Kidney (tissue), 14 donors: ENCODE measurements around the gene MAGEB17. TPM values are rescaled to one million over a fixed set of nuclear protein-coding genes. Genes with fewer than 3 reads are reported as not detected.

Source experiments
- DNase-seq, 5 donors: peaks; one replicate each; pipeline ENCODE4 v3.0.0-alpha.2; 2013 to 2020
- FAIRE-seq: peaks from 2 replicates; lab custom pipeline; 2012; peaks lifted over from hg19 to GRCh38; lab: Jason Lieb, UNC
- H3K27ac ChIP-seq, 2 donors: one replicate each; pipeline ENCODE4 v1.7.0; 2013; ENCODE audit warnings: low read depth in 2 of 2, low read length in 2 of 2, inconsistent platforms in 1 of 2
- H3K27me3 ChIP-seq: one replicate; pipeline ENCODE4 v1.7.1; 2013; ENCODE audit warnings: low read length, inconsistent platforms; ENCODE audit not compliant: control insufficient read depth, insufficient read depth
- H3K36me3 ChIP-seq, 3 donors: one replicate each; pipeline versions ENCODE4 v1.7.0 to v1.7.1; 2013; ENCODE audit warnings: low read length in 3 of 3, control low read depth in 1 of 3, inconsistent platforms in 1 of 3; ENCODE audit not compliant: insufficient read depth in 3 of 3, control insufficient read depth in 2 of 3
- H3K4me1 ChIP-seq, 3 donors: one replicate each; pipeline versions ENCODE4 v1.7.0 to v1.7.1; 2013; ENCODE audit warnings: low read length in 3 of 3, inconsistent platforms in 1 of 3, low read depth in 1 of 3; ENCODE audit not compliant: control insufficient read depth in 2 of 3, insufficient read depth in 2 of 3
- H3K4me3 ChIP-seq, 3 donors: one replicate each; pipeline versions ENCODE4 v1.7.0 to v1.8.1; 2013; ENCODE audit warnings: low read length in 3 of 3, control low read depth in 1 of 3, inconsistent platforms in 1 of 3
- H3K9ac ChIP-seq, 3 donors: one replicate each; pipeline versions ENCODE4 v1.7.0 to v1.7.1; 2013; ENCODE audit warnings: low read length in 3 of 3, control low read depth in 1 of 3, inconsistent platforms in 1 of 3
- H3K9me3 ChIP-seq, 3 donors: one replicate each; pipeline versions ENCODE4 v1.7.0 to v1.7.1; 2013; ENCODE audit warnings: low read length in 3 of 3, control low read depth in 1 of 3, inconsistent platforms in 1 of 3; ENCODE audit not compliant: control insufficient read depth in 2 of 3, insufficient read depth in 1 of 3
- intact Hi-C: fragments of 100-400 bp; cut with DNase I; formaldehyde crosslinking; loops from one replicate; pipeline ENCODE4 v1.11.1; 2022
- polyA plus RNA-seq: library from polyadenylated mRNA; stranded (reverse); fragments of 350-450 nt; fragmentation: Illumina TruSeq; extraction: RNeasy Lipid Tissue Mini Kit (QIAGEN cat#74804); gene quantifications from one replicate; pipeline ENCODE4 v1.2.3, GENCODE V29; 2014; ENCODE audit warnings: low read depth, low replicate concordance; ENCODE audit not compliant: insufficient read depth
- total RNA-seq: library from RNA; stranded (reverse); fragmentation: NEBNext Ultra II Directional; extraction: Animal tissue kit (Norgen Biotek cat#: 25700); gene quantifications from one replicate; pipeline ENCODE4 v1.2.1, GENCODE V29; 2021
- TF ChIP-seq, protein P1 (sequence below): IDR thresholded peaks from 3 replicates; pipeline ENCODE4 v1.5.1; 2012; ENCODE audit warnings: mild to moderate bottlenecking, moderate library complexity, borderline replicate concordance; ENCODE audit not compliant: insufficient read depth; ENCODE audit errors: extremely low read depth
- donor health status: control.
- donor health status: control.
- donor health status: control.
- donor health status: control.
- donor health status: control.
- donor health status: DM: yes; HTN: yes; CAD: no.
- donor health status: Normal renal cell carcinoma (clear cell type).

Gene MAGEB17
- total and polyA plus RNA-seq, 2 donors from 2014 or later = not detected

DNA sequence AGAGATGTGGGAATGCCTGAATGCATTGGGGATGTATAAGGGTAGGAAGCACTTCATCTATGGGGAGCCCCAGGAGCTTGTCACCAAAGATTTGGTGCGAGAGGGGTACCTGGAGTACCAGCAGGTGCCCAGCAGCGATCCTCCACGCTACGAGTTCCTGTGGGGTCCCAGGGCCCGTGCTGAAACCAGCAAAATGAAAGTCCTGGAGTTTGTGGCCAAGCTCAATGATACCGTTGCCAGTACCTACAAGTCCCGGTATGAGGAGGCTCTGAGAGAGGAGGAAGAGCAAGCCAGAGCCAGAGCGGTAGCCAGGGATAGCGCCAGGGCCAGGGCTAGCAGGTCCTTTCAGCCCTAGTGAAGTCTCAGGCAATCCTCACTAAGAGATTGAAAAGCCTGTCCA is 3.8 kb downstream of the MAGEB17 start:
- TF ChIP-seq, protein P1, sequence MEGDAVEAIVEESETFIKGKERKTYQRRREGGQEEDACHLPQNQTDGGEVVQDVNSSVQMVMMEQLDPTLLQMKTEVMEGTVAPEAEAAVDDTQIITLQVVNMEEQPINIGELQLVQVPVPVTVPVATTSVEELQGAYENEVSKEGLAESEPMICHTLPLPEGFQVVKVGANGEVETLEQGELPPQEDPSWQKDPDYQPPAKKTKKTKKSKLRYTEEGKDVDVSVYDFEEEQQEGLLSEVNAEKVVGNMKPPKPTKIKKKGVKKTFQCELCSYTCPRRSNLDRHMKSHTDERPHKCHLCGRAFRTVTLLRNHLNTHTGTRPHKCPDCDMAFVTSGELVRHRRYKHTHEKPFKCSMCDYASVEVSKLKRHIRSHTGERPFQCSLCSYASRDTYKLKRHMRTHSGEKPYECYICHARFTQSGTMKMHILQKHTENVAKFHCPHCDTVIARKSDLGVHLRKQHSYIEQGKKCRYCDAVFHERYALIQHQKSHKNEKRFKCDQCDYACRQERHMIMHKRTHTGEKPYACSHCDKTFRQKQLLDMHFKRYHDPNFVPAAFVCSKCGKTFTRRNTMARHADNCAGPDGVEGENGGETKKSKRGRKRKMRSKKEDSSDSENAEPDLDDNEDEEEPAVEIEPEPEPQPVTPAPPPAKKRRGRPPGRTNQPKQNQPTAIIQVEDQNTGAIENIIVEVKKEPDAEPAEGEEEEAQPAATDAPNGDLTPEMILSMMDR = no peak
- H3K27me3 ChIP-seq = no peaks in the 10 kb centered on the region
- intact Hi-C loops = no loop called here
- no peak overlapping the region for H3K4me3 ChIP-seq
- H3K9ac ChIP-seq = no peak overlapping the region
- no peaks in the 10 kb centered on the region for H3K4me1 ChIP-seq
- H3K27ac ChIP-seq = no peak overlapping the region
- DNase-seq (no peak), FAIRE-seq (no peak)
- no peaks in the 10 kb centered on the region for H3K9me3 ChIP-seq
- H3K36me3 ChIP-seq = no peaks in the 10 kb centered on the region

DNA sequence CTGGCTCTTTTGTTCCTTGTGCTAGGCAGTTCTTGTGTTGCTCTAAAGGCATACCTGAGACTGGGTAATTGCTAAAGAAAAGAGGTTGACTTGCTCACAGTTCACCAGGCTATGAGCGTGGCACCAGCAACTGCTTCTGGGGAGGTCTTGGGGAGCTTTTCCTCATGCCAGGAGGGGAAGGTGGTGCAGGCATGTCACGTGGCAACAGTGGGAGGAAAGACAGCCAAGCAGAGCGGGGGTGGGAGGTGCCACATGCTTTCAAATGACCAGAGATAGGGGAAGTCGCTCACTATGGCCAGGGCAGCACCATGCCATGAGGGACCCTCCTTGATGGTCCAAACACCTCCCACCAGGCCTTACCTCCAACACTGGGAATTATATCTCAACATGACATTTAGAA is 4.7 kb downstream of the MAGEB17 start:
- Histone ChIP-seq H3K27ac (no peak overlapping the region), H3K9me3 (no peaks in the 10 kb centered on the region), H3K27me3 (no peaks in the 10 kb centered on the region), H3K36me3 (no peaks in the 10 kb centered on the region), H3K9ac (no peak overlapping the region), H3K4me1 (no peaks in the 10 kb centered on the region), H3K4me3 (no peak overlapping the region)
- DNase-seq = no peak
- no peak for FAIRE-seq
- intact Hi-C loops = no loop called here
- TF ChIP-seq, protein P1 = no peak

DNA sequence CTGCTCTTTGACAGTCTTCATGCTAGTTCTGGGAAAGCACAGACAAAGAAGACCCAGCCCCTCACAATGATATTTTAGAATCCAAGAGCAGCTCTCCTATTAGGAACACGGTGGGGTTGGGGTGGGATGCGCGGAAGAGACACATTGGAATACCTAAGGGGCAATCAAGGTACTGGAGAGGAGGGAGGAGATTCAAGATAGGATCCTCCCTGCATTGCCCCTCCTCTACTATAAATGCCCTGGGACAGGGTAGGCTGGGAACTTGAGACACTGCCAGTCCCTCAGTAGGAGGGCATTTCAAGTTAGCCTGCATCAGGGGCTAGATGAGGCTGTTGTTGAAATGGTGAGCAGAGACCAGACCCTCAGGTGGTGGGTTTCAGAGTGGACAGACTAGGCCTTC is 5.1 kb downstream of the MAGEB17 start:
- Histone ChIP-seq H3K9ac (no peak overlapping the region), H3K36me3 (no peaks in the 10 kb centered on the region), H3K4me3 (no peak overlapping the region), H3K9me3 (no peaks in the 10 kb centered on the region), H3K27me3 (no peaks in the 10 kb centered on the region), H3K27ac (no peak overlapping the region), H3K4me1 (no peaks in the 10 kb centered on the region)
- no peak for DNase-seq
- TF ChIP-seq, protein P1 = no peak
- intact Hi-C loops = no loop called here
- no peak for FAIRE-seq
